Thoracic aorta (tissue), 2 donors: ENCODE results near the gene CMPK1. TPM values are rescaled to one million over a fixed set of nuclear protein-coding genes. Genes with fewer than 3 reads are reported as not detected.

Source experiments
- ATAC-seq: fragments of 150-250 bp; one replicate; pipeline ENCODE4 v1.8.0; 2017; ENCODE audit warnings: low read depth; ENCODE audit not compliant: insufficient number of reproducible peaks, low FRiP score
- DNase-seq: peaks from one replicate; pipeline ENCODE4 v3.0.0-alpha.2; 2020; ENCODE audit warnings: low spot score
- H3K27ac ChIP-seq, 2 donors: fragments of 200-600 bp; sonication (generic); 1 replicate in 1 of 2; 2 replicates in 1 of 2; pipeline ENCODE4 v1.5.1; 2016; ENCODE audit warnings: mild to moderate bottlenecking in 2 of 2, moderate library complexity in 2 of 2
- H3K27me3 ChIP-seq: fragments of 200-600 bp; sonication (generic); replicated peaks from 2 replicates; pipeline ENCODE4 v1.6.0; 2016; ENCODE audit warnings: mild to moderate bottlenecking; ENCODE audit not compliant: insufficient read depth
- H3K36me3 ChIP-seq: fragments of 200-600 bp; sonication (generic); one replicate; pipeline ENCODE4 v1.5.1; 2016
- H3K4me1 ChIP-seq, 2 donors: fragments of 200-600 bp; sonication (generic); 1 replicate in 1 of 2; 2 replicates in 1 of 2; pipeline versions ENCODE4 v1.5.1 to v1.6.0; 2016; ENCODE audit warnings: low read depth in 2 of 2, mild to moderate bottlenecking in 1 of 2; ENCODE audit not compliant: control insufficient read depth in 1 of 2
- H3K4me3 ChIP-seq: fragments of 200-600 bp; sonication (generic); 2 replicates; pipeline ENCODE4 v1.5.1; 2016; ENCODE audit warnings: mild to moderate bottlenecking
- H3K9me3 ChIP-seq: fragments of 200-600 bp; sonication (generic); 2 replicates; pipeline ENCODE4 v1.5.1; 2016
- total RNA-seq, 2 donors: library from RNA; depleted of rRNA; stranded (reverse); fragments of >200 nt; gene quantifications; one replicate each; pipeline versions ENCODE4 v1.1.0 to v1.2.3, GENCODE V29; 2016
- TF ChIP-seq, protein P1 (sequence below): fragments of 200-600 bp; sonication (generic); IDR thresholded peaks from one replicate; pipeline ENCODE4 v1.5.1; 2019; ENCODE audit warnings: antibody characterized with exemption

The CMPK1 gene
- total RNA-seq, 2 donors from 2014 or later: 117 to 146 TPM

DNA sequence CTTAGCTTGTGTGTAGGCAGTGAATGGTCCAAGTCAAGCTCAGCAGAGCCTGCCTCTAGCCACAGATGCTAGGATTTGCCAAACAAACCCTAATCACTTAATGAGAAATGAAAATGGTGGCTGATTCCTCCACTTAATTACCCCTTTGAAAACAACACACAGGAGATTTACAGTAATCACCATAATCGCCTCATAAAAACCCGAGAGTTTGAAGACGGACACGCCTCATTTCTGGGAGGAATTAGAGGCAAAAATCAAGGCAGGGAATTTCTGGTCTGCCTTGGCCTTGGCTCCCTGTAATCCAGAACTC is 66.2 kb downstream of the CMPK1 start:
- Histone ChIP-seq H3K9me3 (no peaks in the 10 kb centered on the region), H3K4me3 (no peak overlapping the region), H3K4me1 (no peaks in the 10 kb centered on the region), H3K36me3 (no peaks in the 10 kb centered on the region), H3K27ac (no peak overlapping the region), H3K27me3 (no peaks in the 10 kb centered on the region)
- TF ChIP-seq, protein P1, sequence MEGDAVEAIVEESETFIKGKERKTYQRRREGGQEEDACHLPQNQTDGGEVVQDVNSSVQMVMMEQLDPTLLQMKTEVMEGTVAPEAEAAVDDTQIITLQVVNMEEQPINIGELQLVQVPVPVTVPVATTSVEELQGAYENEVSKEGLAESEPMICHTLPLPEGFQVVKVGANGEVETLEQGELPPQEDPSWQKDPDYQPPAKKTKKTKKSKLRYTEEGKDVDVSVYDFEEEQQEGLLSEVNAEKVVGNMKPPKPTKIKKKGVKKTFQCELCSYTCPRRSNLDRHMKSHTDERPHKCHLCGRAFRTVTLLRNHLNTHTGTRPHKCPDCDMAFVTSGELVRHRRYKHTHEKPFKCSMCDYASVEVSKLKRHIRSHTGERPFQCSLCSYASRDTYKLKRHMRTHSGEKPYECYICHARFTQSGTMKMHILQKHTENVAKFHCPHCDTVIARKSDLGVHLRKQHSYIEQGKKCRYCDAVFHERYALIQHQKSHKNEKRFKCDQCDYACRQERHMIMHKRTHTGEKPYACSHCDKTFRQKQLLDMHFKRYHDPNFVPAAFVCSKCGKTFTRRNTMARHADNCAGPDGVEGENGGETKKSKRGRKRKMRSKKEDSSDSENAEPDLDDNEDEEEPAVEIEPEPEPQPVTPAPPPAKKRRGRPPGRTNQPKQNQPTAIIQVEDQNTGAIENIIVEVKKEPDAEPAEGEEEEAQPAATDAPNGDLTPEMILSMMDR: no peak
- ATAC-seq (no peak), DNase-seq (no peak)

DNA sequence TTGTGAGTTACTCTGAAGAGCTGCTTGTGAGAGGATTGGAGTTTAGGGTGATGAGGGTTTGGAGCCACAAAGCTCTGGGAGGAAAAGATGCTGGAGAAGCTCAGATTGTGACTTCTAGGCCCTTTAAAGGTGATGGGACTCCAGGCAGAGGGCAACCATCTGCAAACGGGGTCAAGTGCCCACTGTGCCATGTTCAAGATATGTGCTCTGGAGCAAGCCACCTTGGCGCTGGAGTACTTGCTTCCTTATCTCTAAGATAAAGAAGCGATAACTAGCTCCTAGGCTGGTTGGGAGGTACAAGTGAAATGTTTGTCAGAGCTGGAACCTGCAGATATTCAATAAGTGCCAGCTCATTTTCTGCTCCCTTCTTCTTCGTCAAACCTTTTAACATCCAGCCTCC is 68.2 kb downstream of the CMPK1 start:
- no peak for DNase-seq
- no peaks in the 10 kb centered on the region for H3K4me1 ChIP-seq
- H3K9me3 ChIP-seq: no peaks in the 10 kb centered on the region
- ATAC-seq: no peak
- H3K27ac ChIP-seq: no peak overlapping the region
- no peak overlapping the region for H3K4me3 ChIP-seq
- no peaks in the 10 kb centered on the region for H3K36me3 ChIP-seq
- TF ChIP-seq, protein P1: no peak
- no peaks in the 10 kb centered on the region for H3K27me3 ChIP-seq

DNA sequence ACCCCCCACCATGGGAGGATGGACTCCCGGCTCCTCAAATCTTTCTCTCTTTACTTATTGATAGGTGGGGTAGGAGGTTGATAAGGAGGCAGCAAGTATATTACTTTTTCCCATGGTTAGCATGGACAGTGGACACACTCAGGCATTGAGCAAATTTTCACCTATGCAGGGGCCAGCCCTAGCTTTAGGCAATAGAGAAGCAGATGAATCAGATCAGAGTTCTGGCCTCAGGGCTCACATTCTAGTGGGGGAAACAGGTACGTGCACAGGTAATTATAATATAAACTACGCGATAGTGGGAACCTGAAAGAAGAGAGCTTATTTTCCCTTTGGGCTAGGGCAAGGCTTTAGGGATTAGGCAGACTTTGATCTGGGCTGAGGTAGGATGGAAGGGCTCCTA is 69.0 kb downstream of the CMPK1 start:
- Histone ChIP-seq H3K9me3 (no peaks in the 10 kb centered on the region), H3K36me3 (no peaks in the 10 kb centered on the region), H3K27me3 (no peaks in the 10 kb centered on the region), H3K4me3 (no peak overlapping the region), H3K27ac (no peak overlapping the region), H3K4me1 (no peaks in the 10 kb centered on the region)
- no peak for DNase-seq
- ATAC-seq: no peak
- TF ChIP-seq, protein P1: no peak

DNA sequence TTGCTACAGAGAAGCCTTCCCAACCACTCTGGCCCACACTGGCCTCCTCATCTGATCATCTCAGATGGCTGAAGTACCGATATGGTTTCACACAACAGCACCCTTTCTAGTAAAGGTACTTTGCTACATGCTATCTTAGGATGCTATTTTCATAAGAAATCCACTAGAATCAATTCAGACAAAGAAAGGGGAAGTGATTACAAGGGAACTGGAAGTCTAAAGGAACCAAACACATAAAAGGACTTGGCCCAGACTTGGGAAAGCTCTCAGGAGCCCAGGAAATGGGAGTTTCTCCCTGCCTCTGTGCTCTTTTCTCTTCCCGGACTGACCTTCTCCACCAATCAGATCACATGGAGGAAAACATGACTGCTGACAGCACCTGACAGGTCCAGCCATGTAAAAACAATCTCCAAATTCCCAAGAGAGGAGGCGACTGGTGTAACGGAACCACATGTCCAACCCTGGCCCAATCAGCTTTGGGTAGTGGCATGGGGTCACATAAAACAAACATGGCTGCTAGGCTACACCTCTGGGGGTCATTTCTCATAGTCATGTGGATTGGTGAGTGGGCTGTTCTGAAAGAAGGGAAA is 69.8 kb downstream of the CMPK1 start:
- Histone ChIP-seq H3K27me3 (no peaks in the 10 kb centered on the region), H3K9me3 (no peaks in the 10 kb centered on the region), H3K4me1 (no peaks in the 10 kb centered on the region), H3K4me3 (no peak overlapping the region), H3K36me3 (no peaks in the 10 kb centered on the region), H3K27ac (no peak overlapping the region)
- ATAC-seq (no peak), DNase-seq (no peak)
- TF ChIP-seq, protein P1: no peak

DNA sequence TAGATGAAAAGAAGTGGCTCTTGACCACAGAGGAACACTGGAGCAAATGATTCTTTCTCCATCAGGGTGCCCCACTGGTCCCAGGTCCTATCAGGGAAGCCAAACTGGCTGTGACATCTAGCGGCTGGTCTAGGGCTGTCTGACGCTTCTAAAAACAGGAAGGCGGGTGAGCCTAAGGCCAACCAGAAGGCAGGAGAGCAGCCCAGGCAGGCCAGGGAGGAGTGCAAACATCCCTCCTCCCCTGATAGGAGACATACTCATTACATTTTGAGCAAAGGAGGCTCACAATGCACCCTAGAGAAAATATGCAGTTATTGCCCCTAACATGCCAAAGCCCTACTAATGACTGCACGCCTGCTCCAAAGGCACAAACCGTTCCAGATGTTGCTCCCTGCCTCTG is 72.1 kb downstream of the CMPK1 start:
- Histone ChIP-seq H3K4me1 (no peaks in the 10 kb centered on the region), H3K9me3 (no peaks in the 10 kb centered on the region), H3K27me3 (no peaks in the 10 kb centered on the region), H3K36me3 (no peaks in the 10 kb centered on the region), H3K4me3 (no peak overlapping the region), H3K27ac (no peak overlapping the region)
- ATAC-seq: no peak
- DNase-seq: no peak
- TF ChIP-seq, protein P1: no peak
